Stimulated activated memory B cell treated with anti-CD40 and anti-IgM and Interleukin-4, amounts not matched to agents 10 μg/mL and 1 μg/mL and 100 μg/mL, for 72 hours (primary cell): ENCODE measurements around the gene PSME3IP1.
A peak's percentile ranks its signal among the peaks of the same experiment; 100 is the strongest.
"Not testable (repeated sequence)": the region's sequence is repeated elsewhere in the genome, so short reads cannot be mapped to it uniquely, and the experiment has no call there.

ENCODE experiments used
- ATAC-seq: fragments of 150-1000 bp; cut with Tn5 transposase; 2 replicates; pipeline ENCODE4 v1.10.0; 2021
- H3K27ac Mint-ChIP-seq: one replicate; pipeline ENCODE4 v1.8.0; 2022; ENCODE audit warnings: mild to moderate bottlenecking, mixed read lengths
- H3K27me3 Mint-ChIP-seq: one replicate; pipeline ENCODE4 v1.8.0; 2022; ENCODE audit warnings: mixed read lengths
- H3K36me3 Mint-ChIP-seq: one replicate; pipeline ENCODE4 v1.8.0; 2022; ENCODE audit warnings: mixed read lengths
- H3K4me1 Mint-ChIP-seq: one replicate; pipeline ENCODE4 v1.8.0; 2022; ENCODE audit warnings: mixed read lengths
- H3K4me3 Mint-ChIP-seq: one replicate; pipeline ENCODE4 v1.8.0; 2022; ENCODE audit warnings: mild to moderate bottlenecking, moderate library complexity, mixed read lengths
- H3K9me3 Mint-ChIP-seq: one replicate; pipeline ENCODE4 v1.8.0; 2022; ENCODE audit warnings: mixed read lengths

PSME3IP1 gene

DNA sequence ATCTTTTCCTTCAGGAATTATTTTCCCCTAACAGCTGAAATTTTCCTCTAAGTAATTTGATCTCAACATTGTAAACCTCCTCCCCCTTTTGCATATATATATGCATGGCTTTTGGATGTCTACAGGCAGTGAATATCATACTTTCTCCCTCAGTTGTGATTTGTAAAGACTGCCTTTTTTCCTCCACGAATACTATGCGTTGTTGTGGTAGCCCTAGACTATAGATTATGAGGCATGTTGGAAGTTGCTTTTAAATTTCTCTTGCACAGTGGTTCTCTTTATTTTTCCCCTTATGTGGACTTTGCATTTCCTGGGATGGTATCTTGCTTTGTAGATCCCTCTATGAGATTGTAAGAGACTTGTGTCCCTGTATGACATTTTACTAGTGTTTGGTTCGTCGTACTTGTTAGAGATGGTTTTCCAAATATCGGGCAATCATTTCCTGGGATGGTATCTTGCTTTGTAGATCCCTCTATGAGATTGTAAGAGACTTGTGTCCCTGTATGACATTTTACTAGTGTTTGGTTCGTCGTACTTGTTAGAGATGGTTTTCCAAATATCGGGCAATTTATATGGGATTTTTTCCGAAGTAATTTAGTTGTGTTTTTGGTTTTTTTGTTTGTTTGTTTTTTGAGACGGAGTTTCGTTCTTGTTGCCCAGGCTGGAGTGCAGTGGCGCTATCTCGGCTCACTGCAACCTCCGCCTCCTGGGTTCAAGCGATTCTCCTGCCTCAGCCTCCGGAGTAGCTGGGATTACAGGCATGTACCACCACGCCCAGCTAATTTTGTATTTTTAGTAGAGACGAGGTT is 2.3 kb upstream of the PSME3IP1 start:
- not testable (repeated sequence) for H3K27ac Mint-ChIP-seq, H3K27me3 Mint-ChIP-seq, ATAC-seq, H3K36me3 Mint-ChIP-seq, H3K9me3 Mint-ChIP-seq
- H3K4me3 Mint-ChIP-seq: peak overlapping the region; percentile 94
- peaks cover 63% of the 10 kb centered on the region for H3K4me1 Mint-ChIP-seq

DNA sequence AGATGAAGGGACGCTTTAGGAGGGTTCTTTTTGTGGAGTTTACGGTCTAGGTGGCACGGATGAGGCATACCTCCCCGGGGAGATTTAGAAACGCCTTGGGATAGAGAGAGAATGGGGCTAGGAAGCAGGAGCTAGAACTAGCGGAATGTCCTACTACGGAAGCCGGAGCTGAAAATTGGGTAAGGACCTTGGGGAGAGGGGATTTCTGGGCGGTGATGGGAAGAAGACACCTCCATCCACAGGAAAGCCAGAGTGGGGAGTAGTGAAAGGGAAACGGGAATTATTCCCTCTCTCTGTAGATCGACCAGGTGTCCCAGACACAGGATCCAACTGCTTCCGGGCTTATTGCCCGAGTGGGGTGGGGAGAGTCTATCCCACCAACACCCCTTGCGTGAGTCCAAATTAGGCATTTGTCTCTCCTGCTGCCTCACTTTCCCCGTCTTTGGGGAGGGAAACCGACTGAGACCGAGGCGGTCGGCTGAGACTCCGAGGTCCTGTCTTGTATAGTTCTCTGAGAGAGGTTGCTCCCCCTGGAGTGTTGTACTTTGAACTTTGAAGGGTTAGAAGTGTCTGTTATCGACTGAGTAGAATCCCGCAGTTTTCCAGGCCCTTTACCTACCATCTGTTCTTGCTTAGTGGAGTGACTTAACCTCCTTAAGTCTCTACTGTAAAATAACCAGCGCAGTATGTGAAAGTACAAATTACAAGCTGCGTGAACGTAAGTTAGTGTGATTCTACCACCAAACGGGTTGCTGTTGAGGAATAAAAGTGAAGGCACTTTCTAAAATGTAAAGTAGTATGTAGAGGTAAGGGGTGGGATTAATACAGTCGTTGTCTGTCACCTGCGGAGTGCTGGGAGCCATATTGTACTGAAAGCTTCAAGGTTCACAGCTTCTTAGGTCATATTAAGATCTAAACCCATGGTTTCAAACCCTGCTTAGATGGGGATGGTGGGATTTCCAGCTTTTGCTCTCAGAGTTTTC is 1.3 kb upstream of the PSME3IP1 start:
- Mint-ChIP-seq H3K27me3 (no peaks in the 10 kb centered on the region), H3K4me3 (peak overlapping the region; percentile 94), H3K36me3 (no peaks in the 10 kb centered on the region), H3K9me3 (no peaks in the 10 kb centered on the region), H3K27ac (peak overlapping the region; percentile 95), H3K4me1 (peaks cover 59% of the 10 kb centered on the region)
- ATAC-seq: no peak

DNA sequence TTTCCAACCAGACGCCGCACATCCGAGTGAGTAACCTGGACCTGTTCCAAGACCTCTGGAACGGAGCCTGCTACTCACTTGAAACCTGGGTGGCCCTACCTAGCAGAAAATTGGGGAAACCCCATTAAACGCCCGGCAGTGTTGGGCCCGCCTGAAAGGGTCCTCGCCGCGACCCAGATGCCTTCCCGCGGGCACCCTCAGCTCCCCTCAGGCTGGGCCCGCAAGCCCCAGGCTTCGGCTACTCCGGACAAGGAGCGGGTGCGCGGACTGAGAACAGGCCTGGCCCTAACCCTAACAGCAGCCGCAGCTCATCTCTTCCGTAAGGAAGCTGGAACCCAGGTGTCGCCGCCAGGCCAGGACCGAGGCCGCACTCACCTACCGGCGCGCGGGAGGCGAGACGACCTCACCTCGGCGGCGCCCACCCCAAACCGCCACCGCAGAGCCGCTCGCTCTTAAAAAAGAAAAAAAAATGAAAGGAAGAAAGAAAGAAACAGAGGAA is 344 bp downstream of the PSME3IP1 start:
- peak overlapping the region; percentile 94 for H3K4me3 Mint-ChIP-seq
- H3K9me3 Mint-ChIP-seq: no peaks in the 10 kb centered on the region
- H3K36me3 Mint-ChIP-seq: no peaks in the 10 kb centered on the region
- peak overlapping the region; percentile 95 for H3K27ac Mint-ChIP-seq
- peaks cover 69% of the 10 kb centered on the region for H3K4me1 Mint-ChIP-seq
- no peaks in the 10 kb centered on the region for H3K27me3 Mint-ChIP-seq
- peak; percentile 58 for ATAC-seq

DNA sequence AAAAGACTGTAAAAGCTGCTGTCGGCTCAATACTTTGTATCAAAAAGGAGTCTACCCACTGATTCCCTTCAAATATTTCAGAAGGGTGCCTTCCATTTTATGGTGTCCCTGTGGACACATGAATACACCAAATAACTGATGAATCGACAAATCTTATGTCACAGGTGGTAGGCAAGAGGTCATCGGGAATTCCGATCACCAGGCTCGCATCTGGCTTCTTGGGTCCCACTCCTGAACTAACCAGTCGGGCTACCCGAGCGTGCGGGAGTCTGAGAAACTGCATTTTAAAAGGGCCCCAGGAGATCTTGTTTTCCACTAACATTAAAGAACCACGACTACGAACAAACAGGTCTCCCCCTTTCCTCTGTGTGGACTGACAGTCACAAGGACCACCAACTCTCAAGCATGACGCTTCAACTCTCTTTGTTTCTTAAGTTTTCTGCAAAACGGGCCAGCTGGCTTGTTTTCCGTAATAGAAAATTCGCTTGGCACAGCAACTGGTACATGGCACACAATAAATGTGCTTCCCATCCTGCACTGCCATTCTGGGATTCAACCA is 873 bp downstream of the PSME3IP1 start:
- no peak for ATAC-seq
- H3K36me3 Mint-ChIP-seq: no peaks in the 10 kb centered on the region
- H3K27ac Mint-ChIP-seq: peak overlapping the region; percentile 95
- H3K27me3 Mint-ChIP-seq: no peaks in the 10 kb centered on the region
- peaks cover 67% of the 10 kb centered on the region for H3K4me1 Mint-ChIP-seq
- peak overlapping the region; percentile 94 for H3K4me3 Mint-ChIP-seq
- no peaks in the 10 kb centered on the region for H3K9me3 Mint-ChIP-seq

DNA sequence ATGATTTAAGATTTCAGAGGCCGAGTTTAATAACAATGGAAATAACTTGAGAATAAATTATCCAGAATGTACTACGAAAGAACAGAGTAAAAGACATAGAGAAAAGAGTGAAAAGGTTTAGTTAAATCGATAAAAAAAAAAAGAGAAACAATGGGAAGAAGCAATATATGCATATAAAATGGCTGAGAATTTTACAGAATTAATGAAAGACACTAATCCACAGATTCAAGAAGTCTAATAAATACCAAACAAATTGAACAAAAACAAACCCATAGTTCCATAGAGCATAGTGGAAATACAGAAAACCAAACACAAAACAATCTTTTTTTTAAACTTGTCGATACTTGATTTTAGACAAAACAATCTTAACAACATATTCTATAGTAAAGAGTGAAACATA is 1.7 kb downstream of the PSME3IP1 start:
- Mint-ChIP-seq H3K27me3 (no peaks in the 10 kb centered on the region), H3K9me3 (no peaks in the 10 kb centered on the region), H3K27ac (peak overlapping the region; percentile 28), H3K4me1 (peaks cover 63% of the 10 kb centered on the region), H3K4me3 (peak overlapping the region; percentile 94), H3K36me3 (no peaks in the 10 kb centered on the region)
- no peak for ATAC-seq

DNA sequence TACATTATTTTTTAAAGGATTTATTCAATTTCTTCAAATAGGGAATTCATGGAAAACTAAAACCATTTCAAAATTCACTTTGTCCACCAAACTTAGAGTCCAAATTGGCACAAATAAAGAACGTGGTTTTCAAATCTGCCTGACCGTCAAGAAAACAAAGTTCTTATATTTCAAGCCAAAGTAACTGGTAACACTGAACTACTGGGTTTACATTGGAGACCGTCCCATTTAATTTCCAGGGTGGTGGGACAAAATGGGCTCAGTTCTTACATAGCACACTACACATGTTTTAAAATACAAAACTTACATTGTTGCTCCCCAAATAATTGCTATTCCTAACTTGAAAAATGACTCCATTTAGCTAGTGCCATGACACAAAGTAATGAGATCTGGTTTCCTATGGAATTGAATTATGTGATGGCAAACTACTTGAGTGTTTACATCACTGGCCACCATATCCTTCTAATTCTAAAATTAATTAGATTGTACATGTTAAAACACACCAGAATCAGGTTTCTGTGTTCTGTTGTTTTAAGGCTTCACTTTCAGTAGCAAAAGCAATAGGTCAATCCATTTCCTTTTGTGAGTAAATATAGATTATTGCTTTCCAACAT is 6.5 kb downstream of the PSME3IP1 start:
- no peak for ATAC-seq
- Mint-ChIP-seq H3K4me3 (no peak overlapping the region), H3K27ac (no peak overlapping the region), H3K36me3 (no peaks in the 10 kb centered on the region), H3K9me3 (no peaks in the 10 kb centered on the region), H3K27me3 (no peaks in the 10 kb centered on the region), H3K4me1 (peaks cover 33% of the 10 kb centered on the region)

DNA sequence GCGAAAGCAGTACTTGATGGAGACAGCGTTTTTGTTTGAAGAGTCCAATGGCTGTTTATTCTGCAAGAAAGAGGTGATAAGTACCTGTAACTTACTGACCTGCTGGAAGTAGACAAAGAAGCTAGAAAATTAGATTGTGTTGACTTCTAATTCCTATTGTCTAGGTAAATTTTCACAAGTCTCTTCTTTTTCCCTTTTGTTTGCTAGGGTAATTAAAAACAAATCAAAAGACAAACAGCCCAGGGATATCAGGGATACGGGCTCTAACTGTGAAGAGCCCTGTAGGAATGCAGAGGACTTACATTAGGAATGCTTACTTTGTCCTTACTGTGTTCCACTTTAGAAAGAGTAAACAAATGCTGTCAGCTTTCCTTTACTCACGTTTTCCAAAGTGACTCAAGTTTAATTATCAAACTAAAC is 7.0 kb downstream of the PSME3IP1 start:
- Mint-ChIP-seq H3K27me3 (no peaks in the 10 kb centered on the region), H3K36me3 (peaks cover 2% of the 10 kb centered on the region), H3K4me1 (peaks cover 27% of the 10 kb centered on the region), H3K4me3 (no peak overlapping the region), H3K27ac (no peak overlapping the region), H3K9me3 (no peaks in the 10 kb centered on the region)
- ATAC-seq: no peak

DNA sequence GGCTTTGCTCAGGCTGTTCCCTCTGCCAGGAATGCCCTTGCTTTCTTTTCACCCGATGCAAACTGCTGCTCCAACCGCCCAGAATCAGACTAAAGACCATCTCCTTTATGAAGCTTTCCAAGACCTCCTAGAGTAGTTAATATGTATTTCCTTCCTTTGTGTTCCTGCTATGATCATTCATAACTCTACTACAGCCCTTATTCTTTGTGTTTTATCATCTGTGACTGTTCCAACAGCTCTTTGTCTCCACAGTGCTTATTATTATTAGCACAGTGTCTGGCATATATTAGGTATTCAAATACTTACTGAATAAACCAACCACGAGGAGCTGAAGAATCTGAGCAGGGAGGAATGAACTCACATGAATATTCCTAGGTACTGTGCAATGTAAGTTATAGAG is 7.6 kb downstream of the PSME3IP1 start:
- Mint-ChIP-seq H3K9me3 (no peaks in the 10 kb centered on the region), H3K4me3 (no peak overlapping the region), H3K27me3 (no peaks in the 10 kb centered on the region), H3K4me1 (peaks cover 23% of the 10 kb centered on the region), H3K36me3 (peaks cover 7% of the 10 kb centered on the region), H3K27ac (no peak overlapping the region)
- ATAC-seq: no peak

DNA sequence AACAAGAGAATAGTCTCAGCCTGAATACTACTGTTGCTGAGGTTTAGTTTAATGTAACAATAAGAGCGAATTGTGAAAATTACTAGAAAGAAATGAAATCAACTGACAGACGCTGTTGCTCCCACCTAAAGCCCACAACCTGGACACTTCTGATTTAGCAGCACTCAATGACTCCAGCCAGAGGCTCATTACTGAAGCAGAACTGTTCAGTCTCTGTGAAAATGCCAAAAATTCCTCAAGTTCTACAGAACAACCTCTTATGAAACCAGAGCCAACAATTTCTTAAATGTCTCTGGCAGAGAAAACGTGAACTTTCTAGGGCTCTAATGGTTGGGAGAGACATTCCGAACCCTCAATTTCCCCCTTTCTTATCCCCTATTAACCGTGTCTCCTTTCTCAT is 9.9 kb downstream of the PSME3IP1 start:
- Mint-ChIP-seq H3K36me3 (peaks cover 21% of the 10 kb centered on the region), H3K27ac (peak overlapping the region; percentile 16), H3K4me1 (peaks cover 11% of the 10 kb centered on the region)

DNA sequence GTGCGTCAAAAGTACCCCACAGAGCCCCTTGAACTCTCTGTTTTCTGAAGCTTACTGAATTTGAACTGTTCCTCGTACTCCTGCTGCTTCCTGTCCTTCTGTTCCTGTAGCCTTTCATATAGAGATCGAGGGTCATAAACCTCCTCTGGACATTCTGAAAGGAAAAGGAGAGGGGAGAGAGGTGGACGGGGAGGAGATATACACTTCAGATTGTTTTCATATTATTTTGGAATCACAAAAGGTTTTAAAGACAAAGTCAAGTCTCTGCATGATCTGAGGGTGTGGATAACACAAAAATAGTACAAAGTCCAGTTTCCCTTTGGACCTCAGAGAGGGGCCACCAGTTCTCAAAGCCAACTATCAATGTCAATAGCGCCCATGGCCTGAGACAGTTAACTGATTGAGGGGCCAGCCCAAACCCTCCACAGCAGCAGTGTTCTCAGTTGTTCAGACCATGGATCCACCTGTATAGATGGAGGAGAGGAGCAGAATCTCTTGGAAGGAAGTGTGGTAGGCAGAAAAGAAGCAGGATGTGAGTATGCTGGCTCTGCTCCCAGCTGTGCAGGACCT is 13.0 kb downstream of the PSME3IP1 start:
- no peaks in the 10 kb centered on the region for H3K27me3 Mint-ChIP-seq
- H3K27ac Mint-ChIP-seq: no peak overlapping the region
- H3K9me3 Mint-ChIP-seq: no peaks in the 10 kb centered on the region
- peaks cover 30% of the 10 kb centered on the region for H3K36me3 Mint-ChIP-seq
- ATAC-seq: no peak
- H3K4me1 Mint-ChIP-seq: peaks cover 6% of the 10 kb centered on the region
- H3K4me3 Mint-ChIP-seq: no peak overlapping the region

More for the DNA sequence above, 9.9 kb downstream of the PSME3IP1 start:
- Mint-ChIP-seq H3K27me3 (no peaks in the 10 kb centered on the region), H3K9me3 (no peaks in the 10 kb centered on the region), H3K4me3 (no peak overlapping the region)
- no peak for ATAC-seq

DNA sequence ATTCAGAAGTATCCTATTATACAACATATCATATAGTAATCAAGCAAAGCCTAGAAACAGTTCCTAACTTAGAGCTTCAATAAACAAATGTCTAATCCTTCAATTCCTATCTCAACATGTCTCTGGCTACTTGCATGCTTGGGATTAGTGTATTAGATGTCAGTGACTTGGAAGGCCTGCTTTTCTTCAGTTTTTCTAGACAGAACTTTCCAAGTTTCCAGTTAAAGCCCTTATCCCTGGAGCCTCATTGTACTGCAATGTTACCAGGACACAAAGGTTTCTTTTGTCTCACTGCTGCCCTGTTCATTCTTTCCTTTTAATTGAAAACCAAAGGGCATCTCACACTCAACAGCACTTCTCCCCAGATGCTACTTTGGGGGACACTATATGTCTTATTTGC is 16.5 kb downstream of the PSME3IP1 start:
- H3K27me3 Mint-ChIP-seq: no peaks in the 10 kb centered on the region
- H3K27ac Mint-ChIP-seq: no peak overlapping the region
- H3K4me3 Mint-ChIP-seq: no peak overlapping the region
- no peaks in the 10 kb centered on the region for H3K9me3 Mint-ChIP-seq
- peaks cover 53% of the 10 kb centered on the region for H3K36me3 Mint-ChIP-seq
- ATAC-seq: no peak
- peaks cover 13% of the 10 kb centered on the region for H3K4me1 Mint-ChIP-seq

DNA sequence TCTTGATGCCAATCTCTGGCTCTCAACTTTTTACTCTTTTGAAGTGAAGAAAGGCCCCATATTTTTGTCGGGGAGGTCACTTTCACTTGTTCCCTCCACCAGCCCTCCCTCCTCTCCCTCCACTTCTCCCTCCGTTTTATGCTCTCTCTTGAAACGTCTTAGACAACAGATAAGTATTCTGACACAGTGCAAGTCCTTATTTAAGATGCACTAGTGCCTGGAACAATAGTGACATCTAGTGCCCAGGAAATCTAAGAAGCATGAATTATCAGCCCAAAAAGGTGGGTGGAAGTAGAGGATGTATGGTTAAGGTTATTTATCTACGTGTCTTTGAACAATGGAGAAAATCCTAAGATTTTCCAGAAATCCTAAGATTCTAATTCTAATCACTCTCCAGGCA is 17.9 kb downstream of the PSME3IP1 start:
- Mint-ChIP-seq H3K27ac (no peak overlapping the region), H3K27me3 (no peaks in the 10 kb centered on the region), H3K9me3 (no peaks in the 10 kb centered on the region), H3K36me3 (peaks cover 55% of the 10 kb centered on the region), H3K4me3 (no peak overlapping the region), H3K4me1 (peaks cover 13% of the 10 kb centered on the region)
- peak; percentile 65 for ATAC-seq

DNA sequence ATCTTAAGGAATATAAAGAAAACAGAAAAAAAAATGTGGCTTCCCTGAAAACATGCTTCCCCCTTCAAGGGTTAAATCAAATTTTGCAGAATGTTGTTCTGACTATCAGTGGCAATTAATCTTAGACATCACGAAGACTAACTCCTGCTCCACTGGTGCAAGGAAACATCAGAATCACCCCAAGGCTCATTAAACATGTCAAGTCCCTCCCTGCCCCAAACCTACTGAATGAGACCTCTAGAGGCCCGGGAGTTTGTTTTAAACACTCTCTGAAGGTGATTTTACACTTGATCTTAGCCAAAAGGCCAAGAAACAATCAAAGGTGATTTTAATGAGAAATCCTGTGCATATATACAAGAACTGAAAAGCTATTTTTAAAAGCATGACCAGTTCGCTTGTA is 18.3 kb downstream of the PSME3IP1 start:
- ATAC-seq: no peak
- no peaks in the 10 kb centered on the region for H3K27me3 Mint-ChIP-seq
- peaks cover 13% of the 10 kb centered on the region for H3K4me1 Mint-ChIP-seq
- peaks cover 55% of the 10 kb centered on the region for H3K36me3 Mint-ChIP-seq
- H3K9me3 Mint-ChIP-seq: no peaks in the 10 kb centered on the region
- H3K4me3 Mint-ChIP-seq: no peak overlapping the region
- peak overlapping the region; percentile 40 for H3K27ac Mint-ChIP-seq

DNA sequence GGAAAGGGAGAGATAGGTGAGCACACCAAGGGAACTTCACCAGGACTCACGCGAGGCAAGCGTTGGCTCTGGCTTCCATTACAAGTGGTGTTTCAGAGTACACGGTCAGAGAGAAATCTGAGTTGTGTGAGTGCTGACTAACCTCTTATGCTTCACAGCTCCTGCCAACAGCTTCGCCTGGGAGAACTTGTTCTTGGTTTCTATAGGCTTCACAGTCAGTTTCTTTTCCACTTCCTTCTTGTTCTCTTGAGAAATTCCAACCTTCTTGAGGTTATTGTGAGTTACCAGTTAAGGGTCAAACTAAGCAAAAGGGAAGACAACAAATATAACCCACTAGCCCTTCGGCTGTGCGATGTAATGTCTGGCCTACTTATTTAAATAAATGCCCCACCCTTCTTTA is 18.9 kb downstream of the PSME3IP1 start:
- ATAC-seq: peak; percentile 73
- H3K36me3 Mint-ChIP-seq: peaks cover 54% of the 10 kb centered on the region
- peaks cover 13% of the 10 kb centered on the region for H3K4me1 Mint-ChIP-seq
- no peaks in the 10 kb centered on the region for H3K27me3 Mint-ChIP-seq
- H3K9me3 Mint-ChIP-seq: no peaks in the 10 kb centered on the region
- H3K27ac Mint-ChIP-seq: peak overlapping the region; percentile 40
- no peak overlapping the region for H3K4me3 Mint-ChIP-seq
